DND-41 (cell line): ENCODE results near the gene AFF3.

Experiments
- ATAC-seq: fragments of 200-7000 bp; cut with Tn5 transposase; 3 replicates; pipeline ENCODE4 v1.9.1; 2021; ENCODE audit warnings: low read depth; ENCODE audit not compliant: insufficient read depth
- DNase-seq: peaks from one replicate; pipeline ENCODE4 v3.0.0-alpha.2; 2020
- H2AFZ ChIP-seq: 2 replicates; pipeline ENCODE4 v1.6.0; 2012; ENCODE audit warnings: low read depth, low read length
- H3K27ac ChIP-seq: 2 replicates; pipeline ENCODE4 v1.5.1; 2012; ENCODE audit warnings: low read length, inconsistent platforms
- H3K27me3 ChIP-seq: fragments of 200-600 bp; sonication (generic); 2 replicates; pipeline ENCODE4 v1.6.0; 2012; ENCODE audit warnings: low read length, mild to moderate bottlenecking, inconsistent platforms; ENCODE audit not compliant: insufficient read depth, poor library complexity
- H3K36me3 ChIP-seq: 2 replicates; pipeline ENCODE4 v1.5.1; 2012; ENCODE audit warnings: low read length, inconsistent platforms; ENCODE audit not compliant: insufficient read depth
- H3K4me1 ChIP-seq: 2 replicates; pipeline ENCODE4 v1.5.1; 2012; ENCODE audit warnings: mild to moderate bottlenecking, low read length; ENCODE audit not compliant: insufficient read depth
- H3K4me2 ChIP-seq: 2 replicates; pipeline ENCODE4 v1.6.0; 2012; ENCODE audit warnings: mild to moderate bottlenecking, moderate library complexity, low read length, inconsistent platforms; ENCODE audit not compliant: insufficient read depth
- H3K4me3 ChIP-seq, 2 experiments: fragments of 200-600 bp in 1 of 2; shearing (Covaris generic) in 1 of 2; 2 replicates each; pipeline ENCODE4 v1.5.1; 2012 to 2016; ENCODE audit warnings: inconsistent platforms in 2 of 2, low read length in 2 of 2, mild to moderate bottlenecking in 2 of 2, low read depth in 1 of 2, moderate library complexity in 1 of 2
- H3K79me2 ChIP-seq: 2 replicates; pipeline ENCODE4 v1.6.0; 2012; ENCODE audit warnings: low read length, inconsistent platforms; ENCODE audit not compliant: insufficient read depth
- H3K9ac ChIP-seq: 2 replicates; pipeline ENCODE4 v1.6.0; 2012; ENCODE audit warnings: low read depth, mild to moderate bottlenecking, inconsistent platforms, low read length, moderate library complexity
- H3K9me3 ChIP-seq: 2 replicates; pipeline ENCODE4 v1.5.1; 2012; ENCODE audit warnings: low read length, moderate library complexity, mild to moderate bottlenecking, inconsistent platforms; ENCODE audit not compliant: insufficient read depth, severe bottlenecking
- H4K20me1 ChIP-seq: 2 replicates; pipeline ENCODE4 v1.6.0; 2012; ENCODE audit warnings: low read length; ENCODE audit not compliant: insufficient read depth
- CTCF ChIP-seq: IDR thresholded peaks from 2 replicates; pipeline ENCODE4 v1.5.1; 2012; ENCODE audit warnings: borderline replicate concordance, low read length, moderate library complexity, mild to moderate bottlenecking; ENCODE audit not compliant: poor library complexity, severe bottlenecking; ENCODE audit errors: extremely low read depth
- EZH2 ChIP-seq: IDR thresholded peaks from 3 replicates; pipeline ENCODE4 v1.6.1; 2012; ENCODE audit warnings: borderline replicate concordance, low read depth, mild to moderate bottlenecking, moderate library complexity, low read length, inconsistent platforms; ENCODE audit not compliant: severe bottlenecking

Gene AFF3

GRCh38 chr2:100013892-100014677 lies 128.3 kb downstream of the AFF3 start:
- Histone ChIP-seq H3K27me3 (no peaks in the 10 kb centered on the region), H4K20me1 (no peaks in the 10 kb centered on the region), H3K9ac (no peak overlapping the region), H3K4me2 (no peak overlapping the region), H3K9me3 (no peaks in the 10 kb centered on the region), H3K4me3 (no peak overlapping the region), H3K27ac (no peak overlapping the region), H3K36me3 (peaks cover 14% of the 10 kb centered on the region), H2AFZ (no peak overlapping the region), H3K79me2 (no peaks in the 10 kb centered on the region), H3K4me1 (no peaks in the 10 kb centered on the region)
- ATAC-seq = no peak
- DNase-seq = no peak
- TF ChIP-seq EZH2 (no peak), CTCF (no peak)

- no peak overlapping the region for H3K4me2 ChIP-seq
- H3K36me3 ChIP-seq = peaks cover 22% of the 10 kb centered on the region
- H3K9ac ChIP-seq = no peak overlapping the region
- H3K79me2 ChIP-seq = no peaks in the 10 kb centered on the region
- no peak overlapping the region for H3K4me3 ChIP-seq
- H3K27ac ChIP-seq = no peak overlapping the region
- no peak for DNase-seq
- no peaks in the 10 kb centered on the region for H3K27me3 ChIP-seq
- no peaks in the 10 kb centered on the region for H4K20me1 ChIP-seq
- no peak overlapping the region for H2AFZ ChIP-seq
- H3K9me3 ChIP-seq = no peaks in the 10 kb centered on the region
- TF ChIP-seq EZH2 (no peak), CTCF (no peak)
- ATAC-seq = no peak
- H3K4me1 ChIP-seq = no peaks in the 10 kb centered on the region
Measured at GRCh38 chr2:100012561-100012960, 129.8 kb downstream of the AFF3 start.

- no peaks in the 10 kb centered on the region for H3K9me3 ChIP-seq
- no peaks in the 10 kb centered on the region for H4K20me1 ChIP-seq
- no peak overlapping the region for H3K4me3 ChIP-seq
- DNase-seq = no peak
- H3K9ac ChIP-seq = no peak overlapping the region
- no peak overlapping the region for H3K4me2 ChIP-seq
- no peaks in the 10 kb centered on the region for H3K4me1 ChIP-seq
- H3K79me2 ChIP-seq = no peaks in the 10 kb centered on the region
- TF ChIP-seq EZH2 (no peak), CTCF (no peak)
- peaks cover 26% of the 10 kb centered on the region for H3K36me3 ChIP-seq
- H3K27me3 ChIP-seq = no peaks in the 10 kb centered on the region
- no peak for ATAC-seq
- no peak overlapping the region for H2AFZ ChIP-seq
- no peak overlapping the region for H3K27ac ChIP-seq
Measured at GRCh38 chr2:100011272-100011731, 131.1 kb downstream of the AFF3 start.

- H3K27ac ChIP-seq = no peak overlapping the region
Measured at GRCh38 chr2:100010606-100011005, 131.8 kb downstream of the AFF3 start.

More at GRCh38 chr2:100010606-100011005, 131.8 kb downstream of the AFF3 start:
- ATAC-seq = no peak
- Histone ChIP-seq H3K4me2 (no peak overlapping the region), H4K20me1 (no peaks in the 10 kb centered on the region), H3K9me3 (no peaks in the 10 kb centered on the region), H2AFZ (no peak overlapping the region), H3K36me3 (peaks cover 29% of the 10 kb centered on the region), H3K9ac (no peak overlapping the region), H3K27me3 (no peaks in the 10 kb centered on the region), H3K4me3 (no peak overlapping the region), H3K79me2 (no peaks in the 10 kb centered on the region), H3K4me1 (no peaks in the 10 kb centered on the region)
- no peak for DNase-seq
- TF ChIP-seq CTCF (no peak), EZH2 (no peak)
